Brain microvascular endothelial cell (primary cell): Measurements from ENCODE around the gene POLR3G.

ENCODE experiments used
- DNase-seq: peaks from one replicate; pipeline ENCODE4 v3.0.0-alpha.2; 2020
- H3K27ac ChIP-seq: fragments of 250-450 bp; sonication (Bioruptor Pico); 2 replicates; pipeline ENCODE4 v1.5.1; 2020; ENCODE audit warnings: mild to moderate bottlenecking, moderate library complexity
- H3K27me3 ChIP-seq: fragments of 250-450 bp; sonication (Bioruptor Pico); replicated peaks from 2 replicates; pipeline ENCODE4 v1.5.1; 2020; ENCODE audit warnings: mild to moderate bottlenecking
- H3K36me3 ChIP-seq: fragments of 250-450 bp; sonication (Bioruptor Pico); replicated peaks from 2 replicates; pipeline ENCODE4 v1.5.1; 2020; ENCODE audit warnings: mild to moderate bottlenecking
- H3K4me3 ChIP-seq: 2 replicates; pipeline ENCODE4 v1.5.1; 2011; ENCODE audit warnings: low read depth, mild to moderate bottlenecking, control low read depth, low read length, moderate library complexity
- in situ Hi-C: cut with HindIII; loops from 2 replicates; pipeline ENCODE4 v1.10.0; 2017; ENCODE audit warnings: low sequenced_read_pairs, low pct_ligation_motif_present
- TF ChIP-seq, protein P1 (sequence below): IDR thresholded peaks from 2 replicates; pipeline ENCODE4 v1.5.1; 2011; ENCODE audit warnings: low read depth, mild to moderate bottlenecking, moderate library complexity, low read length, control low read depth, inconsistent platforms; ENCODE audit errors: missing control alignments

POLR3G gene

GRCh38 chr5:90504743-90505142, 30.1 kb downstream of the POLR3G start:
- H3K4me3 ChIP-seq: no peak overlapping the region
- in situ Hi-C loops: no loop called here
- DNase-seq: no peak
- H3K27ac ChIP-seq: no peak overlapping the region
- no peaks in the 10 kb centered on the region for H3K36me3 ChIP-seq
- TF ChIP-seq, protein P1, sequence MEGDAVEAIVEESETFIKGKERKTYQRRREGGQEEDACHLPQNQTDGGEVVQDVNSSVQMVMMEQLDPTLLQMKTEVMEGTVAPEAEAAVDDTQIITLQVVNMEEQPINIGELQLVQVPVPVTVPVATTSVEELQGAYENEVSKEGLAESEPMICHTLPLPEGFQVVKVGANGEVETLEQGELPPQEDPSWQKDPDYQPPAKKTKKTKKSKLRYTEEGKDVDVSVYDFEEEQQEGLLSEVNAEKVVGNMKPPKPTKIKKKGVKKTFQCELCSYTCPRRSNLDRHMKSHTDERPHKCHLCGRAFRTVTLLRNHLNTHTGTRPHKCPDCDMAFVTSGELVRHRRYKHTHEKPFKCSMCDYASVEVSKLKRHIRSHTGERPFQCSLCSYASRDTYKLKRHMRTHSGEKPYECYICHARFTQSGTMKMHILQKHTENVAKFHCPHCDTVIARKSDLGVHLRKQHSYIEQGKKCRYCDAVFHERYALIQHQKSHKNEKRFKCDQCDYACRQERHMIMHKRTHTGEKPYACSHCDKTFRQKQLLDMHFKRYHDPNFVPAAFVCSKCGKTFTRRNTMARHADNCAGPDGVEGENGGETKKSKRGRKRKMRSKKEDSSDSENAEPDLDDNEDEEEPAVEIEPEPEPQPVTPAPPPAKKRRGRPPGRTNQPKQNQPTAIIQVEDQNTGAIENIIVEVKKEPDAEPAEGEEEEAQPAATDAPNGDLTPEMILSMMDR: no peak
- no peaks in the 10 kb centered on the region for H3K27me3 ChIP-seq

GRCh38 chr5:90506221-90506620, 31.6 kb downstream of the POLR3G start:
- TF ChIP-seq, protein P1: no peak
- H3K27me3 ChIP-seq: no peaks in the 10 kb centered on the region
- no peak overlapping the region for H3K4me3 ChIP-seq
- no peaks in the 10 kb centered on the region for H3K36me3 ChIP-seq
- no peak overlapping the region for H3K27ac ChIP-seq
- no peak for DNase-seq
- in situ Hi-C loops: no loop called here

GRCh38 chr5:90510438-90510837, 35.8 kb downstream of the POLR3G start:
- Histone ChIP-seq H3K36me3 (no peaks in the 10 kb centered on the region), H3K27ac (no peak overlapping the region), H3K4me3 (no peak overlapping the region), H3K27me3 (no peaks in the 10 kb centered on the region)
- TF ChIP-seq, protein P1: no peak
- no peak for DNase-seq
- in situ Hi-C loops: no loop called here

DNA sequence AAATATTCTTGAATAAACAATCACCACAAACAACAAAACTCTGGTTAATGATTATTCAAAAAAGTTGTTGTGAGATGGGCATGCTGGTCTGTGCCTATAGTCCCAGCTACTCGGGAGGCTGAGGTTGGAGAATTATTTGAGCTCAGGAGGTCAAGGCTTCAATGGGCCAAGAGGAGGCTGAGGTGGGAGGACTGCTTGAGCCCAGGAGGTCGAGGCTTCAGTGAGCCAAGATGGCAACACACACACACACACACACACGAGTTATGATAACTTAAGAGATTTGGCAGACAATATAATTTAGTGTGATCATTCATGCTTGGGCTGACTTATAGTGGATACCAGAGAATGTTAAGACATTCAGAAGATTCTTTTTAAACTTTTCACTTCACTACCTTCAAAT, 39.9 kb downstream of the POLR3G start:
- H3K36me3 ChIP-seq: peaks cover 7% of the 10 kb centered on the region
- TF ChIP-seq, protein P1: no peak
- H3K27me3 ChIP-seq: no peaks in the 10 kb centered on the region
- DNase-seq: no peak
- no peak overlapping the region for H3K27ac ChIP-seq
- no peak overlapping the region for H3K4me3 ChIP-seq
- in situ Hi-C loops: no loop called here

DNA sequence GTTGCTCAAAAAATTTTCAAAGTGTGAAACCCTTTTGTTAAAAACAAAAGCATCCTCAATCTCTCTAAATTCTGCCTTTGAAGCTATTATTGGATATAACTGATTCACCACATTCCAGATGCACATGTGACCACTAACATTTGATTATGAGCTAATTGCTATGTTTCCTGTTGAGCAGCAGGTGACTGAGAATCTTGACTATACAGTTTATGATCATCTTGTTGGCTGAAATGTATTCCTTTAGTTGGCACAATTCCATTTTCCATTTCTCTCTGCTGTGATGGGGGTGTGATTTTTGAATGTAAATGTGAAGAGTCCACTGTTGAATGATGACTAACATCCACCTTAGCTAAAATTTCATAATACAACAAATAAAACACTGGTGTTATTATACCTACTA, 44.0 kb downstream of the POLR3G start:
- no peak overlapping the region for H3K4me3 ChIP-seq
- H3K27ac ChIP-seq: no peak overlapping the region
- no peaks in the 10 kb centered on the region for H3K27me3 ChIP-seq
- peaks cover 9% of the 10 kb centered on the region for H3K36me3 ChIP-seq
- no peak for DNase-seq
- TF ChIP-seq, protein P1: no peak
- in situ Hi-C loops: no loop called here

DNA sequence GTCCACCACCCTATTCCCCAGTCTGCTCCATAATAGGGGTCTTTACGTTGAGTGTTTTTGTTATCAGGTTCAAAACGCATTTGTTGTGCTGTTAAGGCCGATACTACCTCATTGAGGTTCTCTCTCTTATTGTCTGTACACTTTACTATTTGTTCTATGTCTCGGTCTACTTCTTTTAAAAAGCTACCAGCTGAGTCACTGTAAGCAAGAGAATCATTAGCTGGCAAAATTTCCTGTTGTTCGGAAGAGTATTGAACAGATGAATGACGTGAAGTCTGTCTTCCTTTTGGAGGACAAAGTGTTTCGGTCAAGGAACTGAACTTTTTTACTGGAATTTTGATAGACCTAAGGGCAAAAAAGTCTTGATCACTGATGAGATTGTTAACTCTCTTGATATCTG, 44.4 kb downstream of the POLR3G start:
- no peak for DNase-seq
- TF ChIP-seq, protein P1: no peak
- Histone ChIP-seq H3K36me3 (peaks cover 9% of the 10 kb centered on the region), H3K27ac (no peak overlapping the region), H3K4me3 (no peak overlapping the region), H3K27me3 (no peaks in the 10 kb centered on the region)
- in situ Hi-C loops: no loop called here
